ENCODE measurements around the gene TTC4.

GRCh38 chr1:54751426-54751825, 35.8 kb downstream of the TTC4 start:
- no peak for TF ChIP-seq CTCF (IDR thresholded peaks at IDR 0.05 in 8 of 11, conservative IDR thresholded peaks at IDR 0.05 in 3 of 11)
- TF ChIP-seq POLR2A (IDR thresholded peaks at IDR 0.05): no peak
- no peak for TF ChIP-seq POLR2AphosphoS5 (IDR thresholded peaks at IDR 0.05)

All from spleen (tissue), 7 donors.